ENCODE results near the gene MYO1C.
"Not testable (repeated sequence)": the region's sequence is repeated elsewhere in the genome, so short reads cannot be mapped to it uniquely, and the experiment has no call there.

The MYO1C gene

GRCh38 chr17:1529863-1530262 lies 37.4 kb upstream of the MYO1C start:
- TF ChIP-seq CTCF (IDR thresholded peaks at IDR 0.05; ENCODE audit: extremely low read depth, missing control alignments) = no peak
- DNase-seq (ENCODE audit: low spot score) = no peak

GRCh38 chr17:1526876-1527275 lies 34.4 kb upstream of the MYO1C start:
- DNase-seq (ENCODE audit: low spot score) = not testable (repeated sequence)

- TF ChIP-seq CTCF (IDR thresholded peaks at IDR 0.05; ENCODE audit: extremely low read depth, missing control alignments) = no peak
- no peak for DNase-seq (ENCODE audit: low spot score)
These were observed 30.1 kb upstream of the MYO1C start for GRCh38 chr17:1522626-1523025.

- no peak for DNase-seq (ENCODE audit: low spot score)
- no peak for TF ChIP-seq CTCF (IDR thresholded peaks at IDR 0.05; ENCODE audit: extremely low read depth, missing control alignments)
These were observed 28.7 kb upstream of the MYO1C start for GRCh38 chr17:1521086-1521640.

- no peak for DNase-seq (ENCODE audit: low spot score)
- no peak for TF ChIP-seq CTCF (IDR thresholded peaks at IDR 0.05; ENCODE audit: extremely low read depth, missing control alignments)
These were observed 27.2 kb upstream of the MYO1C start for GRCh38 chr17:1519678-1520077.

- no peak for TF ChIP-seq CTCF (IDR thresholded peaks at IDR 0.05; ENCODE audit: extremely low read depth, missing control alignments)
These were observed 25.9 kb upstream of the MYO1C start for GRCh38 chr17:1518410-1518809.

GRCh38 chr17:1516388-1517161 lies 24.1 kb upstream of the MYO1C start, which contains the start of gene INPP5K:
INPP5K (minus strand) TSS chr17:1516612; CDS start chr17:1516499, 113 bp downstream.
- DNase-seq (ENCODE audit: low spot score) = peak; percentile 99
- no peak for TF ChIP-seq CTCF (IDR thresholded peaks at IDR 0.05; ENCODE audit: extremely low read depth, missing control alignments)

More at GRCh38 chr17:1518410-1518809, 25.9 kb upstream of the MYO1C start:
- DNase-seq (ENCODE audit: low spot score) = no peak

All from GM20000 (cell line).